ENCODE measurements around the gene WWOX. TPM values are rescaled to one million over a fixed set of nuclear protein-coding genes. Genes with fewer than 3 reads are reported as not detected.

The WWOX gene
- total RNA-seq, 6 donors from 2014 or later = 18.7 to 167 (median 31.0) TPM

- no peak for DNase-seq
These were observed 1031.2 kb downstream of the WWOX start for GRCh38 chr16:79130616-79131015.

GRCh38 chr16:79131321-79132075 is 1032.0 kb downstream of the WWOX start:
- Histone ChIP-seq H3K9me3 (no peaks in the 10 kb centered on the region), H3K27ac (no peak overlapping the region), H3K36me3 (no peaks in the 10 kb centered on the region), H3K4me3 (no peak overlapping the region), H3K27me3 (no peaks in the 10 kb centered on the region), H3K4me1 (no peaks in the 10 kb centered on the region)
- no peak for DNase-seq
- WGBS, 2 donors = 80 to 84% methylated on average over 6 of the region's 6 CpGs
- ATAC-seq (ENCODE audit: low FRiP score in 2 of 2) = no peak
- no peak for TF ChIP-seq POLR2AphosphoS5 (IDR thresholded peaks at IDR 0.05)
- TF ChIP-seq EP300 (IDR thresholded peaks at IDR 0.05) = no peak
- TF ChIP-seq CTCF (IDR thresholded peaks at IDR 0.05) = no peak
- TF ChIP-seq POLR2A (IDR thresholded peaks at IDR 0.05) = no peak

More at GRCh38 chr16:79130616-79131015, 1031.2 kb downstream of the WWOX start:
- Histone ChIP-seq H3K4me1 (no peaks in the 10 kb centered on the region), H3K9me3 (no peaks in the 10 kb centered on the region), H3K4me3 (no peak overlapping the region), H3K27me3 (no peaks in the 10 kb centered on the region), H3K27ac (no peak overlapping the region), H3K36me3 (no peaks in the 10 kb centered on the region)
- TF ChIP-seq POLR2AphosphoS5 (IDR thresholded peaks at IDR 0.05) = no peak
- no peak for ATAC-seq (ENCODE audit: low FRiP score in 2 of 2)
- 80 to 91% methylated on average over 7 of the region's 7 CpGs for WGBS, 2 donors

GRCh38 chr16:79132701-79133100 is 1033.2 kb downstream of the WWOX start:
- Histone ChIP-seq H3K36me3 (no peaks in the 10 kb centered on the region), H3K27me3 (no peaks in the 10 kb centered on the region), H3K4me3 (no peak overlapping the region), H3K27ac (no peak overlapping the region), H3K4me1 (no peaks in the 10 kb centered on the region), H3K9me3 (no peaks in the 10 kb centered on the region)
- ATAC-seq (ENCODE audit: low FRiP score in 2 of 2) (no peak), DNase-seq (no peak)
- WGBS, 2 donors = 65 to 80% methylated on average over 3 of the region's 3 CpGs
- TF ChIP-seq POLR2AphosphoS5 (IDR thresholded peaks at IDR 0.05) = no peak
- no peak for TF ChIP-seq CTCF (IDR thresholded peaks at IDR 0.05)
- no peak for TF ChIP-seq EP300 (IDR thresholded peaks at IDR 0.05)
- no peak for TF ChIP-seq POLR2A (IDR thresholded peaks at IDR 0.05)

GRCh38 chr16:79134300-79134699 is 1034.8 kb downstream of the WWOX start:
- DNase-seq (no peak), ATAC-seq (ENCODE audit: low FRiP score in 2 of 2) (no peak)
- Histone ChIP-seq H3K27me3 (no peaks in the 10 kb centered on the region), H3K36me3 (no peaks in the 10 kb centered on the region), H3K4me3 (no peak overlapping the region), H3K27ac (no peak overlapping the region), H3K4me1 (no peaks in the 10 kb centered on the region), H3K9me3 (no peaks in the 10 kb centered on the region)
- no peak for TF ChIP-seq POLR2AphosphoS5 (IDR thresholded peaks at IDR 0.05)
- no peak for TF ChIP-seq CTCF (IDR thresholded peaks at IDR 0.05)
- TF ChIP-seq POLR2A (IDR thresholded peaks at IDR 0.05) = no peak
- TF ChIP-seq EP300 (IDR thresholded peaks at IDR 0.05) = no peak
- 74 to 77% methylated on average over 5 of the region's 5 CpGs for WGBS, 2 donors

- TF ChIP-seq CTCF (IDR thresholded peaks at IDR 0.05) = no peak
- no peak for TF ChIP-seq EP300 (IDR thresholded peaks at IDR 0.05)
- TF ChIP-seq POLR2A (IDR thresholded peaks at IDR 0.05) = no peak
- no peak for TF ChIP-seq POLR2AphosphoS5 (IDR thresholded peaks at IDR 0.05)
- no peaks in the 10 kb centered on the region for H3K36me3 ChIP-seq
- no peaks in the 10 kb centered on the region for H3K9me3 ChIP-seq
- no peaks in the 10 kb centered on the region for H3K27me3 ChIP-seq
- no peaks in the 10 kb centered on the region for H3K4me1 ChIP-seq
- no peak for ATAC-seq (ENCODE audit: low FRiP score in 2 of 2)
- H3K27ac ChIP-seq = no peak overlapping the region
- no peak overlapping the region for H3K4me3 ChIP-seq
- WGBS, 2 donors = 73 to 89% methylated on average over 7 of the region's 7 CpGs
- DNase-seq = no peak
These were observed 1037.5 kb downstream of the WWOX start for GRCh38 chr16:79136955-79137354.
